GM18909 (cell line): ENCODE results near the gene SLC1A2.

ENCODE experiments used
- ATAC-seq: cut with Tn5 transposase; IDR thresholded peaks from one replicate; pipeline ENCODE4 v1.9.1; 2021; ENCODE audit warnings: mild to moderate bottlenecking; ENCODE audit not compliant: unreplicated experiment, poor library complexity

Gene SLC1A2

GRCh38 chr11:35334385-35335090, 84.8 kb downstream of the SLC1A2 start:
- ATAC-seq: peak; percentile 82

GRCh38 chr11:35332524-35332923, 86.8 kb downstream of the SLC1A2 start:
- ATAC-seq: no peak

- ATAC-seq: peak; percentile 54
Observed at GRCh38 chr11:35330931-35331330, 88.4 kb downstream of the SLC1A2 start.

- ATAC-seq: no peak
Observed at GRCh38 chr11:35330156-35330889, 89.0 kb downstream of the SLC1A2 start.

- no peak for ATAC-seq
Observed at GRCh38 chr11:35327829-35328228, 91.5 kb downstream of the SLC1A2 start.

GRCh38 chr11:35326266-35326879, 93.0 kb downstream of the SLC1A2 start:
- no peak for ATAC-seq

- no peak for ATAC-seq
Observed at GRCh38 chr11:35324981-35325380, 94.4 kb downstream of the SLC1A2 start.

GRCh38 chr11:35324183-35324886, 95.0 kb downstream of the SLC1A2 start:
- ATAC-seq: no peak

- ATAC-seq: no peak
Observed at GRCh38 chr11:35323076-35323868, 96.1 kb downstream of the SLC1A2 start.

- no peak for ATAC-seq
Observed at GRCh38 chr11:35322318-35322979, 96.9 kb downstream of the SLC1A2 start.

GRCh38 chr11:35321532-35322317, 97.6 kb downstream of the SLC1A2 start:
- ATAC-seq: no peak

- ATAC-seq: no peak
Observed at GRCh38 chr11:35321111-35321510, 98.2 kb downstream of the SLC1A2 start.

- no peak for ATAC-seq
Observed at GRCh38 chr11:35318977-35319925, 100.1 kb downstream of the SLC1A2 start.

GRCh38 chr11:35318309-35318708, 101.0 kb downstream of the SLC1A2 start:
- no peak for ATAC-seq

GRCh38 chr11:35317253-35317652, 102.1 kb downstream of the SLC1A2 start:
- no peak for ATAC-seq

GRCh38 chr11:35316161-35316560, 103.2 kb downstream of the SLC1A2 start:
- no peak for ATAC-seq

GRCh38 chr11:35313760-35314153, 105.6 kb downstream of the SLC1A2 start:
- no peak for ATAC-seq
